ENCODE results near the gene VAT1L. TPM values are rescaled to one million over a fixed set of nuclear protein-coding genes. Genes with fewer than 3 reads are reported as not detected.

VAT1L gene
- total and polyA plus RNA-seq, 10 of the 15 experiments (the other 5 are each of a cell fraction or from before 2014, with no cell fraction given) = 0.06 to 0.18 (median 0.10) TPM; not detected in 5

DNA sequence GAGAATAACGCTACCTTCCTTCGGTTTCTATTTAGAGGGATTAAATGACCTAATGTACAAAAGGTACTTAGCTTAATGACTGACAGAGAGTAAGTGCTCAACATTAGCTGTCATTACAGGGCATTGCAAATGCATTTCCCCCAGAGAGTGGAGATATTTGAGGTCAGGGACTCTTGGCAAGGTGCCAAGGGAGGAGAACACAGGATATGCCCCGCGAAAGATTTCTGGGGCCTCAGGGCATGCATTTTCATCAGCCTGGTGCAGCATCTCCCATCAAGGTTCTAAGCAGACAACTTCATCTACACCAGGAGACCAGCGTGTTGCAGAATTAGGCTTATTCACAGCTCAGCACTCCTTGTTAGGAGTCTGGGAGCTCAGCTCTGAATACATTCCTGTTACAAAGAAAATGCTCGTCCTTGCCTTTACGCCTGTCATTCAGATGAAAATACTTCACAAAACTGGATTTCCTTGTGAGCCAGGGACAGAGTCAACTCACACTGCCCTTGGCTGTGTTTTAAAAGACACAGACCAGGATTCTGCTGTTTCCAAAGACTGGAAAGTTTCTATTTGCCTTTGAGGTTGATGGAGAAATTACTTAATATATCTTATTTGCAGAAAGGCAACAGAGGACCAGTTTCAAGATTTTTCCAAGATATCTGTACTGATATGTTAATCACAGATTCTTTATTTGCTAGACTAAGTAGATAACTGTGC, 108.2 kb downstream of the VAT1L start:
- FAIRE-seq (no peak), ATAC-seq (no peak), DNase-seq (ENCODE audit: low read depth, low spot score) (no peak)
- Histone ChIP-seq H4K20me1 (ENCODE audit: control insufficient read depth, insufficient read depth) (no peaks in the 10 kb centered on the region), H3K4me3 (no peak overlapping the region), H3K9ac (ENCODE audit: control insufficient read depth, insufficient read depth, low read length) (no peak overlapping the region), H3K79me2 (ENCODE audit: control insufficient read depth, insufficient read depth, low read length) (no peaks in the 10 kb centered on the region), H3K36me3 (ENCODE audit: control insufficient read depth in 2 of 2, insufficient read depth in 2 of 2, low read length in 1 of 2) (no peaks in the 10 kb centered on the region), H3K9me3 (replicated peaks; ENCODE audit: control insufficient read depth, insufficient read depth, low read length) (no peaks in the 10 kb centered on the region), H3K4me2 (ENCODE audit: control insufficient read depth, insufficient read depth) (no peak overlapping the region), H2AFZ (ENCODE audit: control insufficient read depth, low read depth, low read length) (no peak overlapping the region), H3K27me3 (replicated peaks in 1 of 2; ENCODE audit: control insufficient read depth in 2 of 2, insufficient read depth in 2 of 2, low read length in 1 of 2) (no peaks in the 10 kb centered on the region; a peak in 1 of 4 replicates), H3K27ac (ENCODE audit: control insufficient read depth, insufficient read depth) (no peak overlapping the region), H3K4me1 (ENCODE audit: control insufficient read depth, insufficient read depth, low read length) (no peaks in the 10 kb centered on the region)
- ChIA-PET CTCF (no interaction called here), RAD21 (ENCODE audit: unreplicated experiment) (no interaction called here), POLR2A (no interaction called here), SMC1A (ENCODE audit: uncharacterized antibody, unreplicated experiment) (no interaction called here)
- no TSS peak for BruUV-seq (replicated peaks)
- in situ Hi-C loops (cut with MboI) (no loop called here), intact Hi-C loops (cut with micrococcal nuclease; ENCODE audit: unreplicated experiment) (no loop called here)
- no peak for TF ChIP-seq JUNB (IDR thresholded peaks at IDR 0.05)
- no peak for TF ChIP-seq SKIL (IDR thresholded peaks at IDR 0.05; ENCODE audit: low read depth, poor library complexity, severe bottlenecking)
- no peak for TF ChIP-seq ZBED1 (IDR thresholded peaks at IDR 0.05; ENCODE audit: borderline replicate concordance)
- no peak for TF ChIP-seq RB1 (IDR thresholded peaks at IDR 0.05; ENCODE audit: borderline replicate concordance)
- TF ChIP-seq RBBP5 (conservative IDR thresholded peaks at IDR 0.05) = no peak
- TF ChIP-seq MXI1 (IDR thresholded peaks at IDR 0.05; ENCODE audit: low read depth, low read length) = no peak
- TF ChIP-seq KLF5 (IDR thresholded peaks at IDR 0.05; ENCODE audit: partially characterized antibody) = no peak
- TF ChIP-seq, protein P1, sequence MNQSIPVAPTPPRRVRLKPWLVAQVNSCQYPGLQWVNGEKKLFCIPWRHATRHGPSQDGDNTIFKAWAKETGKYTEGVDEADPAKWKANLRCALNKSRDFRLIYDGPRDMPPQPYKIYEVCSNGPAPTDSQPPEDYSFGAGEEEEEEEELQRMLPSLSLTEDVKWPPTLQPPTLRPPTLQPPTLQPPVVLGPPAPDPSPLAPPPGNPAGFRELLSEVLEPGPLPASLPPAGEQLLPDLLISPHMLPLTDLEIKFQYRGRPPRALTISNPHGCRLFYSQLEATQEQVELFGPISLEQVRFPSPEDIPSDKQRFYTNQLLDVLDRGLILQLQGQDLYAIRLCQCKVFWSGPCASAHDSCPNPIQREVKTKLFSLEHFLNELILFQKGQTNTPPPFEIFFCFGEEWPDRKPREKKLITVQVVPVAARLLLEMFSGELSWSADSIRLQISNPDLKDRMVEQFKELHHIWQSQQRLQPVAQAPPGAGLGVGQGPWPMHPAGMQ (IDR thresholded peaks at IDR 0.05; ENCODE audit: borderline replicate concordance) = no peak
- WGBS (ENCODE audit: insufficient coverage, insufficient replicate concordance, low lambda C conversion rate, missing lambda C conversion rate) = 0% methylated on average over 7 of the region's 7 CpGs
